ENCODE data around the gene AIMP1.
"Not testable (repeated sequence)": the region's sequence is repeated elsewhere in the genome, so short reads cannot be mapped to it uniquely, and the experiment has no call there.

Gene AIMP1

DNA sequence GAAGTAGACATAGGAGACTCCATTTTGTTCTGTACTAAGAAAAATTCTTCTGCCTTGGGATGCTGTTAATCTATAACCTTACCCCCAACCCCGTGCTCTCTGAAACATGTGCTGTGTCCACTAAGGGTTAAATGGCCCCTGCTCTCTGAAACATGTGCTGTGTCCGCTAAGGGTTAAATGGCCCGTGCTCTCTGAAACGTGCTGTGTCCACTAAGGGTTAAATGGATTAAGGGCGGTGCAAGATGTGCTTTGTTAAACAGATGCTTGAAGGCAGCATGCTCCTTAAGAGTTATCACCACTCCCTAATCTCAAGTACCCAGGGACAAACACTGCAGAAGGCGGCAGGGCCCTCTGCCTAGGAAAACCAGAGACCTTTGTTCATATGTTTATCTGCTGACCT, 5.5 kb downstream of the AIMP1 start:
- Histone ChIP-seq H3K4me1 (ENCODE audit: control insufficient read depth in 5 of 5, insufficient read depth in 5 of 5, low read length in 5 of 5) (peaks cover 3 to 20% (median 13%) of the 10 kb centered on the region in 5 donors), H3K36me3 (ENCODE audit: control insufficient read depth in 5 of 5, insufficient read depth in 5 of 5, low read length in 5 of 5) (peaks cover 4 to 10% (median 8%) of the 10 kb centered on the region in 5 donors)
- H3K9ac ChIP-seq (ENCODE audit: low read length in 5 of 5); H3K9me3 ChIP-seq (ENCODE audit: control insufficient read depth in 5 of 5, low read length in 5 of 5); H3K27me3 ChIP-seq (ENCODE audit: control insufficient read depth in 5 of 5, insufficient read depth in 4 of 5, low read length in 5 of 5); H3K27ac ChIP-seq (ENCODE audit: low read depth, low read length); H3K4me3 ChIP-seq (ENCODE audit: low read depth in 1 of 5, low read length in 5 of 5): not testable (repeated sequence)

DNA sequence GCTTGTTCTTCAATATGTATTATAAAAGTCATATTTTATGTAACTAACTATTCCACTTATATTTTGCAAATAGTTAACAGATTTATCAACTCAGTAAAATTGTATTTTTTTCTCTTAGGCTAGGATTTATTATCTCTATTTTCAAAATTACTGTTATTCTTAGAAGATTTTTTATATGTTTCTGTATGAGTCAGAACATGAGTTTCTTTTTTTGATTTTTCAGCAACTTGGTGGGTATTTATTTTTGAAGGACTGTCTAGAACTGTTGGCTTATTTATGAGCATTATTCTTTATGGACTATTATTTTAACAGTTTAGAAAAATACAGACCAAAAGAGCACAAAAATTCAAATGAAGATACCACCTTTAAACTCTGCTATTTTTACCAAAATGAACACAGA, 6.8 kb downstream of the AIMP1 start:
- H3K4me3 ChIP-seq (ENCODE audit: low read depth in 1 of 5, low read length in 5 of 5), result no peak overlapping the region

GRCh38 chr4:106325800-106326199, 9.4 kb downstream of the AIMP1 start:
- Histone ChIP-seq H3K36me3 (ENCODE audit: control insufficient read depth in 5 of 5, insufficient read depth in 5 of 5, low read length in 5 of 5) (peaks cover 30 to 38% (median 34%) of the 10 kb centered on the region in 5 donors), H3K4me1 (ENCODE audit: control insufficient read depth in 5 of 5, insufficient read depth in 5 of 5, low read length in 5 of 5) (peaks cover 0 to 2% (median 0%) of the 10 kb centered on the region in 5 donors), H3K27me3 (ENCODE audit: control insufficient read depth in 5 of 5, insufficient read depth in 4 of 5, low read length in 5 of 5) (no peaks in the 10 kb centered on the region), H3K9me3 (ENCODE audit: control insufficient read depth in 5 of 5, low read length in 5 of 5) (no peaks in the 10 kb centered on the region), H3K27ac (ENCODE audit: low read depth, low read length) (no peak overlapping the region), H3K9ac (ENCODE audit: low read length in 5 of 5) (no peak overlapping the region), H3K4me3 (ENCODE audit: low read depth in 1 of 5, low read length in 5 of 5) (no peak overlapping the region)

More for the DNA sequence above, 6.8 kb downstream of the AIMP1 start:
- Histone ChIP-seq H3K27me3 (ENCODE audit: control insufficient read depth in 5 of 5, insufficient read depth in 4 of 5, low read length in 5 of 5) (no peaks in the 10 kb centered on the region), H3K9me3 (ENCODE audit: control insufficient read depth in 5 of 5, low read length in 5 of 5) (no peaks in the 10 kb centered on the region), H3K4me1 (ENCODE audit: control insufficient read depth in 5 of 5, insufficient read depth in 5 of 5, low read length in 5 of 5) (peaks cover 0 to 7% (median 0%) of the 10 kb centered on the region in 5 donors), H3K27ac (ENCODE audit: low read depth, low read length) (no peak overlapping the region), H3K36me3 (ENCODE audit: control insufficient read depth in 5 of 5, insufficient read depth in 5 of 5, low read length in 5 of 5) (peaks cover 15 to 23% (median 18%) of the 10 kb centered on the region in 5 donors), H3K9ac (ENCODE audit: low read length in 5 of 5) (no peak overlapping the region)

DNA sequence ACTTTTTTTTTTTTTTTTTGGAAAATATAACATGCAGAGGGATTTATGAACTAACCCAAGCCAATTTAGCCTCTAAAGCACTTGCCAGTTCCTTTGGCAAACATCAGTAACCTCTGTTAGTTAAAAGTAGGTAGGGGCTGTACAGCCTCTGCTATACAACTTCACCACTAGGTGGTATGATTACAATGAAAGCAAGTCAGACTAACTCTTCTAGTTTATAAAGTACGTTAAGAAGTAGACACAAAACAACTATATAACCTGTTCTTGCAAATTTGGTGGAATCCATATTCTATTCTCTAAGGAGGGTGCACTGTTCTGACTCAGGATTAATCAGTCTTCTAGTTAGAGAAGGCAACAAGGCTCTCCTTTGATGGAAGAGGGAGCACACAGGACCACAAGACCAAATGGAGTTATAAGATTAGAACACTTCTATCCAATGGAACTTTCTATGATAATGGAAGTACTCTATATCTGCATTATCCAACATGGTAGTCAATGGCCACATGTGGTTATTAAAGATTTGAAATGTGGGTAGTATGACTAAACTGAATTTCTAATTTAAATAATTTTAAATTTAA, 12.8 kb downstream of the AIMP1 start:
- peaks cover 45 to 63% (median 58%) of the 10 kb centered on the region in 5 donors for H3K36me3 ChIP-seq (ENCODE audit: control insufficient read depth in 5 of 5, insufficient read depth in 5 of 5, low read length in 5 of 5)
- no peak overlapping the region for H3K27ac ChIP-seq (ENCODE audit: low read depth, low read length)
- H3K4me1 ChIP-seq (ENCODE audit: control insufficient read depth in 5 of 5, insufficient read depth in 5 of 5, low read length in 5 of 5), result no peaks in the 10 kb centered on the region
- no peak overlapping the region for H3K9ac ChIP-seq (ENCODE audit: low read length in 5 of 5)
- H3K27me3 ChIP-seq (ENCODE audit: control insufficient read depth in 5 of 5, insufficient read depth in 4 of 5, low read length in 5 of 5), result no peaks in the 10 kb centered on the region
- no peak overlapping the region for H3K4me3 ChIP-seq (ENCODE audit: low read depth in 1 of 5, low read length in 5 of 5)
- no peaks in the 10 kb centered on the region for H3K9me3 ChIP-seq (ENCODE audit: control insufficient read depth in 5 of 5, low read length in 5 of 5)

- Histone ChIP-seq H3K4me3 (ENCODE audit: low read depth in 1 of 5, low read length in 5 of 5) (no peak overlapping the region), H3K9ac (ENCODE audit: low read length in 5 of 5) (no peak overlapping the region), H3K27me3 (ENCODE audit: control insufficient read depth in 5 of 5, insufficient read depth in 4 of 5, low read length in 5 of 5) (no peaks in the 10 kb centered on the region), H3K27ac (ENCODE audit: low read depth, low read length) (no peak overlapping the region), H3K4me1 (ENCODE audit: control insufficient read depth in 5 of 5, insufficient read depth in 5 of 5, low read length in 5 of 5) (no peaks in the 10 kb centered on the region), H3K9me3 (ENCODE audit: control insufficient read depth in 5 of 5, low read length in 5 of 5) (no peaks in the 10 kb centered on the region), H3K36me3 (ENCODE audit: control insufficient read depth in 5 of 5, insufficient read depth in 5 of 5, low read length in 5 of 5) (peaks cover 44 to 72% (median 66%) of the 10 kb centered on the region in 5 donors)
Measured at GRCh38 chr4:106333186-106333585, 16.8 kb downstream of the AIMP1 start.

DNA sequence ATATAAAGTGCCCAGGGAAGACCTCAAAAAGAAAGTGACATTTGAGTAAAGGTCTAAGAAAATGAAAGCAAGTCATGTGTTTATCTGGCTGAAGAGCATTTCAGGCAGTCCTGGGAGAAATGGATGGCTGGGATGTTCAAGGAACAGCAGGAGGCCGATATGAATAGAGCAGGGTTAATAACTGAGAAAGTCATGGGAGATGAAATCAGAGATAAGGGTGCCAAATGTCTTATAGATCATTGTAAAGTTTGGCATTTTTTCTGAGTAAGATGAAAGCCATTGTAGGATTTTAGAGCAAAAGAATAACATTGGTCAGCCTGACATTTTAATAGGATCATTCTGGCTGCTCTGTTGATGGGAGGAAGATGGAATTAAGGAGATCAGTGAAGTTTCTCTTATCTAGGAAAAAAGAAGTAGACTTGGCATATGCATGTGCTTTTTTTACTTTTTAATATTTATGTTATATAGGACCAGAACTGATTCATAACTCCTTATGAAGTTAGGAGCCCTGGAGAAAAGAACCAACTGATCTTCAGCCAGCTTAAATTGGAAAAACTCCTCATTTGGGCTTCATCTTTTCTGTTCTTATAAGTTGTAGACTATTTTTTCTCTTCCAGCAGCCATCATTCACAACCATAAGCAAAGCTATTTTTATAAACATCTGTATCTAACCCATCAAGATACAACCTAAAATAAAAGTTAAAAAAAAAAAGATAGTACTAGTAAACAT, 18.6 kb downstream of the AIMP1 start:
- Histone ChIP-seq H3K27me3 (ENCODE audit: control insufficient read depth in 5 of 5, insufficient read depth in 4 of 5, low read length in 5 of 5) (no peaks in the 10 kb centered on the region), H3K4me3 (ENCODE audit: low read depth in 1 of 5, low read length in 5 of 5) (no peak overlapping the region), H3K36me3 (ENCODE audit: control insufficient read depth in 5 of 5, insufficient read depth in 5 of 5, low read length in 5 of 5) (peaks cover 41 to 73% (median 59%) of the 10 kb centered on the region in 5 donors), H3K9me3 (ENCODE audit: control insufficient read depth in 5 of 5, low read length in 5 of 5) (no peaks in the 10 kb centered on the region), H3K4me1 (ENCODE audit: control insufficient read depth in 5 of 5, insufficient read depth in 5 of 5, low read length in 5 of 5) (no peaks in the 10 kb centered on the region), H3K9ac (ENCODE audit: low read length in 5 of 5) (no peak overlapping the region), H3K27ac (ENCODE audit: low read depth, low read length) (no peak overlapping the region)

- H3K4me3 ChIP-seq (ENCODE audit: low read depth in 1 of 5, low read length in 5 of 5), result no peak overlapping the region
- no peak overlapping the region for H3K9ac ChIP-seq (ENCODE audit: low read length in 5 of 5)
- no peaks in the 10 kb centered on the region for H3K4me1 ChIP-seq (ENCODE audit: control insufficient read depth in 5 of 5, insufficient read depth in 5 of 5, low read length in 5 of 5)
- H3K9me3 ChIP-seq (ENCODE audit: control insufficient read depth in 5 of 5, low read length in 5 of 5), result no peaks in the 10 kb centered on the region
- peaks cover 35 to 67% (median 51%) of the 10 kb centered on the region in 5 donors for H3K36me3 ChIP-seq (ENCODE audit: control insufficient read depth in 5 of 5, insufficient read depth in 5 of 5, low read length in 5 of 5)
- H3K27me3 ChIP-seq (ENCODE audit: control insufficient read depth in 5 of 5, insufficient read depth in 4 of 5, low read length in 5 of 5), result no peaks in the 10 kb centered on the region
- no peak overlapping the region for H3K27ac ChIP-seq (ENCODE audit: low read depth, low read length)
Measured at GRCh38 chr4:106336618-106337017, 20.3 kb downstream of the AIMP1 start.

GRCh38 chr4:106337916-106338315, 21.6 kb downstream of the AIMP1 start:
- Histone ChIP-seq H3K9me3 (ENCODE audit: control insufficient read depth in 5 of 5, low read length in 5 of 5) (no peaks in the 10 kb centered on the region), H3K9ac (ENCODE audit: low read length in 5 of 5) (no peak overlapping the region), H3K4me1 (ENCODE audit: control insufficient read depth in 5 of 5, insufficient read depth in 5 of 5, low read length in 5 of 5) (no peaks in the 10 kb centered on the region), H3K27me3 (ENCODE audit: control insufficient read depth in 5 of 5, insufficient read depth in 4 of 5, low read length in 5 of 5) (no peaks in the 10 kb centered on the region), H3K36me3 (ENCODE audit: control insufficient read depth in 5 of 5, insufficient read depth in 5 of 5, low read length in 5 of 5) (peaks cover 29 to 60% (median 46%) of the 10 kb centered on the region in 5 donors), H3K27ac (ENCODE audit: low read depth, low read length) (no peak overlapping the region), H3K4me3 (ENCODE audit: low read depth in 1 of 5, low read length in 5 of 5) (no peak overlapping the region)

DNA sequence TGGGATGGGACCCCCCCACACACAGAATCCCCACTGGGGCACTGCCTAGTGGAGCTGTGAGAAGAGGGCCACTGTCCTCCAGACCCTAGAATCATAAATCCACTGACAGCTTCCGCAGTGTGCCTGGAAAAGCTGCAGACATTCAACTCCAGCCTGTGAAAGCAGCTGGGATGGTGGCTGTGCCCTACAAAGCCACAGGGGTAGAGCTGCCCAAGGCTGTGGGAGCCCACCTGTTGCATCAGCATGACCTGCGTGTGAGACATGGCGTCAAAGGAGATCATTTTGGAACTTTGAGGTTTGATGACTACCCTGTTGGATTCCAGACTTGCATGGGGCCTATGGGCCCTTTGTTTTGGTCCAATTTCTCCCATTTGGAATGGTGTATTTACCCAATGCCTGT, 22.3 kb downstream of the AIMP1 start:
- Histone ChIP-seq H3K4me3 (ENCODE audit: low read depth in 1 of 5, low read length in 5 of 5) (no peak overlapping the region), H3K9me3 (ENCODE audit: control insufficient read depth in 5 of 5, low read length in 5 of 5) (no peaks in the 10 kb centered on the region), H3K9ac (ENCODE audit: low read length in 5 of 5) (no peak overlapping the region), H3K27me3 (ENCODE audit: control insufficient read depth in 5 of 5, insufficient read depth in 4 of 5, low read length in 5 of 5) (no peaks in the 10 kb centered on the region), H3K4me1 (ENCODE audit: control insufficient read depth in 5 of 5, insufficient read depth in 5 of 5, low read length in 5 of 5) (no peaks in the 10 kb centered on the region), H3K27ac (ENCODE audit: low read depth, low read length) (no peak overlapping the region), H3K36me3 (ENCODE audit: control insufficient read depth in 5 of 5, insufficient read depth in 5 of 5, low read length in 5 of 5) (peaks cover 23 to 52% (median 38%) of the 10 kb centered on the region in 5 donors)

- no peaks in the 10 kb centered on the region for H3K27me3 ChIP-seq (ENCODE audit: control insufficient read depth in 5 of 5, insufficient read depth in 4 of 5, low read length in 5 of 5)
- H3K36me3 ChIP-seq (ENCODE audit: control insufficient read depth in 5 of 5, insufficient read depth in 5 of 5, low read length in 5 of 5), result peaks cover 23 to 45% (median 34%) of the 10 kb centered on the region in 5 donors
- no peaks in the 10 kb centered on the region for H3K9me3 ChIP-seq (ENCODE audit: control insufficient read depth in 5 of 5, low read length in 5 of 5)
- no peak overlapping the region for H3K4me3 ChIP-seq (ENCODE audit: low read depth in 1 of 5, low read length in 5 of 5)
- no peak overlapping the region for H3K9ac ChIP-seq (ENCODE audit: low read length in 5 of 5)
- no peak overlapping the region for H3K27ac ChIP-seq (ENCODE audit: low read depth, low read length)
- H3K4me1 ChIP-seq (ENCODE audit: control insufficient read depth in 5 of 5, insufficient read depth in 5 of 5, low read length in 5 of 5), result no peaks in the 10 kb centered on the region
Measured at GRCh38 chr4:106339431-106339830, 23.1 kb downstream of the AIMP1 start.
